ENCODE measurements around the gene TBC1D32.
A peak's percentile ranks its signal among the peaks of the same experiment; 100 is the strongest.
"Not testable (repeated sequence)": the region's sequence is repeated elsewhere in the genome, so short reads cannot be mapped to it uniquely, and the experiment has no call there.

TBC1D32 gene

DNA sequence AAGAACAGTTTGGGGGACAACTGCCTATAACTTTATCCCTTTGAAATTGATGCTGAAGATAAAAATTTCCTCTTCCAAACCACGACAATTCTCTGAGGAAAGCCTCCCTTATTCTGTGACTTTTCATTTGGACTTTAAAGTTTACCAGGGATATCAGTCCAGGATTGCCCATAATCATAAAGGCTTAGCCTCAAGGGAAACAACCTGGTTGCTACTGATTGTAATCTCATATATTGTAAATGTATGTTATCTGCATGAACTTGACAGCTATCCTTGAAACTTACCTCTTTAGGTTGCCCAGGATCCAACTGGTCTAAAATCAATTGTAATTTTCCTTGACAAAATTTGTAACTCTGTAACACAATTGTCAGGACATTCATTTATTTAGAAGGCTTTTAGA, 23.8 kb downstream of the TBC1D32 start:
- TF ChIP-seq CTCF (IDR thresholded peaks at IDR 0.05; ENCODE audit: extremely low read depth, insufficient read depth, missing control alignments), result no peak
- in situ Hi-C loops (cut with MboI; ENCODE audit: low pct_unique_long_range_greater_than_20kb, low sequenced_read_pairs, unreplicated experiment), result no loop called here

DNA sequence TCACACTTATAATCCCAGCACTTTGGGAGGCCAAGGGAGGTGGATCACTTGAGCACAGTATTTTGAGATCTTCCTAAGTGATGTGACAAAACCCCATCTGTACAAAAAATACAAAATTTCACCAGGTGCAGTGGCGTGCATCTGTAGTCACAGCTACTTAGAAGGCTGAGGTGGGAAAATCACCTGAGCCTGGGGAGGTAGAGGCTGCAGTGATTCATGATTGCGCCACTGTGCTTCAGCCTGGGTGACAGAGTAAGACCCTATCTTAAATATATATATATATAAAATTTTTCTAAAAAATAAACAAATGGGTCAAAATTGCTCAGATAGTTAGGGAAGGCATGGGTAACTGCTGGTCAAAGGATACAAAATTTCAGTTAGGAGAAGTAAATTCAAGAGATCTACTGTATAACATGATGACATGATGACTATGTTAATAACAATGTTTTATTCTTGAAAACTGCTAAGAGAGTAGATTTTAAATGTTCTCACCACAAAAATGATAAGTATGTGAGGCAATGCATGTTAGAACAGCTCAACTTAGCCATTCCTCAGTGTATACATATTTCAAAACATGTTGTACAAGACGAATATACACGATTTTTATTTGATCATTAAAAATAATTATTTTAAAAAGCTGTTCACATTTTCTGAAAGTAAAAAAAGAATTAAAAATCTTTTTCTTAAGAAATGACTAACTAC, 24.4 kb downstream of the TBC1D32 start:
- no peak for TF ChIP-seq CTCF (IDR thresholded peaks at IDR 0.05; ENCODE audit: extremely low read depth, insufficient read depth, missing control alignments)
- DNase-seq (ENCODE audit: low spot score), result no peak
- in situ Hi-C loops (cut with MboI; ENCODE audit: low pct_unique_long_range_greater_than_20kb, low sequenced_read_pairs, unreplicated experiment), result loop anchor here (10.0 kb wide), 1 partner anchor 255 kb away; no protein-coding TSS in a partner anchor

More for the DNA sequence above, 23.8 kb downstream of the TBC1D32 start:
- DNase-seq (ENCODE audit: low spot score), result no peak

DNA sequence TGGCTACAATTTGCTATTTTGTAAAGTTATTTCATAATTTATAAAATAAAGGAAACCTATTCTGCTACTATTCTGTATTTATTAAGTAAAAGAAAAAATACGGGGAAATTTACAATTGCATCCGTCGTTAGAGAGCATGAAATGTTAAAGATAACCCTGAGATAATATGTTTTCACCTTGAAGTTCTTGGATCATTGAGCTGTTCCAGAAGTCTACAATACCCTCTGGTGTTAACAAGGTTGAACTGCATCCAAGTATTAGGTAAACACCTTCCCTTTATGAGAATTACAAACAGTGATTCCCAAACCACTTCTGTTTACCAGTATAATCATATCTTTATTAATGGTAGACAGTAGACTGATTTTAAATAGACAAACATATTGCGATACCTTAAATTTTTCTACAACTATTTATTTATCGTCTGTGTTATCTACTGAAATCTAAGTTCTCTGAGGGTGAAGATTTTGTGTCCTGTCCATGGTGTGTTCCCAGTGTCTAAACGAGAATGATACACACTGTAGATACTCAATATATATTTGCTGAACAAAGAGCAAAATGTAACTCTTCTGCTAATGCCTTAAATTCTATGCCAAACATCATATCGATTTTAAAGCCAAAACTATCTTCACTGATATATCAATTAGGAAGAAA, 28.2 kb downstream of the TBC1D32 start:
- peak; percentile 60 for TF ChIP-seq CTCF (IDR thresholded peaks at IDR 0.05; ENCODE audit: extremely low read depth, insufficient read depth, missing control alignments)
- in situ Hi-C loops (cut with MboI; ENCODE audit: low pct_unique_long_range_greater_than_20kb, low sequenced_read_pairs, unreplicated experiment), result loop anchor here (10.0 kb wide), 1 partner anchor 251 kb away; no protein-coding TSS in a partner anchor

DNA sequence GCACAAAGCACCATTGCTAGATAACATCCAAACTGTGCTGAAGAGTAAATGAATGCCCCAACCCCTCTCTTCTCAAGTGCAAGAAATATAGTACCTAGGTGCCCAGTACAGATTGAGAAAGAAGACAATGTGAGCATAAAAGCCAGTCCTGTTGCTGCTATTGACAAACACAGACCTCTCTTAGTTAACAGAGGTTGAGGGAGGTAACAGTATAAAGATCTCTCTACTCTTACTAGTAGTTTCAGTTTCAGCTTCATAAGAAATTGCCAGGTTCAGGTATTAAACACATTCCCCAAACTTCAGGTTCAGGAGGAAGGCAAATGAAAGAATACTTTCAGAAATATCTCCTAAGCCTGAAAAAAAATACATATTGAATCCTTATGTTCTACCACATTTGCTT, 31.4 kb downstream of the TBC1D32 start:
- DNase-seq (ENCODE audit: low spot score), result no peak
- TF ChIP-seq CTCF (IDR thresholded peaks at IDR 0.05; ENCODE audit: extremely low read depth, insufficient read depth, missing control alignments), result no peak
- in situ Hi-C loops (cut with MboI; ENCODE audit: low pct_unique_long_range_greater_than_20kb, low sequenced_read_pairs, unreplicated experiment), result loop anchor here (10.0 kb wide), 1 partner anchor 248 kb away; no protein-coding TSS in a partner anchor

More for the DNA sequence above, 28.2 kb downstream of the TBC1D32 start:
- DNase-seq (ENCODE audit: low spot score), result peak; percentile 21

- not testable (repeated sequence) for DNase-seq (ENCODE audit: low spot score)
- in situ Hi-C loops (cut with MboI; ENCODE audit: low pct_unique_long_range_greater_than_20kb, low sequenced_read_pairs, unreplicated experiment), result loop anchor here (10.0 kb wide), 1 partner anchor 246 kb away; no protein-coding TSS in a partner anchor
Observed at GRCh38 chr6:121301156-121301555, 33.1 kb downstream of the TBC1D32 start.

DNA sequence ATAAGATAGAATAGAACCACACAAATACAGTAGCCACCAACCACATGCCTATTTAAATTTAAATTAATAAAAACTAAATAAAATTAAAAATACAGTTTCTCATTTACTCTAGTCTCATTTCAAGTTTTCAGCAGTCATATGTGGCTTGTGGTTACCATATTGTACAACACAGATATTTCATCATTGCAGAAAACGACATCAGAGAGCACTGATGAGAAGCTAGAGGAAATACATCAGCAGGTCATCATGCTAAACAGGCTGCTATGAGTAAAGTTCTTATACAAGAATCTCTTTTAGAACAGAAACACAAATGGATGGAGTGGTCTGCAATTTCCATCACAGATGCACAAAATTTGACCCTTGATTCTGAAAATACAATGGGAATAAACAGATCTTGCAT, 36.6 kb downstream of the TBC1D32 start:
- in situ Hi-C loops (cut with MboI; ENCODE audit: low pct_unique_long_range_greater_than_20kb, low sequenced_read_pairs, unreplicated experiment), result no loop called here
- no peak for DNase-seq (ENCODE audit: low spot score)
- no peak for TF ChIP-seq CTCF (IDR thresholded peaks at IDR 0.05; ENCODE audit: extremely low read depth, insufficient read depth, missing control alignments)

GRCh38 chr6:121285041-121285440, 49.2 kb downstream of the TBC1D32 start:
- DNase-seq (ENCODE audit: low spot score), result no peak
- in situ Hi-C loops (cut with MboI; ENCODE audit: low pct_unique_long_range_greater_than_20kb, low sequenced_read_pairs, unreplicated experiment), result no loop called here
- no peak for TF ChIP-seq CTCF (IDR thresholded peaks at IDR 0.05; ENCODE audit: extremely low read depth, insufficient read depth, missing control alignments)

All from GM13977 (cell line).